ENCODE data around the gene MGMT. TPM values are rescaled to one million over a fixed set of nuclear protein-coding genes. Genes with fewer than 3 reads are reported as not detected.

The MGMT gene
- polyA plus RNA-seq, 3 donors = 9.5 to 23.5 (median 17.5) TPM

- H3K27ac Mint-ChIP-seq = no peak overlapping the region
Observed at GRCh38 chr10:129699722-129700340, 232.8 kb downstream of the MGMT start.

GRCh38 chr10:129702605-129703004 lies 235.6 kb downstream of the MGMT start:
- no peak overlapping the region for H3K27ac ChIP-seq (ENCODE audit: low read depth in 1 of 2, low read length in 2 of 2)
- intact Hi-C loops (cut with micrococcal nuclease) = no loop called here
- no peak for DNase-seq
- Mint-ChIP-seq H3K27ac (no peak overlapping the region), H3K9me3 (no peaks in the 10 kb centered on the region), H3K4me1 (peaks cover 7% of the 10 kb centered on the region), H3K27me3 (ENCODE audit: low read depth in 3 of 3) (peaks cover 0 to 1% (median 1%) of the 10 kb centered on the region in 3 donors), H3K36me3 (no peaks in the 10 kb centered on the region), H3K4me3 (no peak overlapping the region)
- 96% methylated on average over 8 of the region's 17 CpGs for whole genome bisulfite sequencing (ENCODE audit: insufficient coverage)
- H3K4me2 ChIP-seq (replicated peaks; ENCODE audit: extremely low read depth, low read length, poor library complexity, severe bottlenecking) = no peak overlapping the region
- no peaks in the 10 kb centered on the region for H3K4me1 ChIP-seq (ENCODE audit: control insufficient read depth in 1 of 2, insufficient read depth in 2 of 2, low read length in 2 of 2)
- H3K9ac ChIP-seq (ENCODE audit: insufficient read depth, low read length, poor library complexity, severe bottlenecking) = no peak overlapping the region
- no peaks in the 10 kb centered on the region for H3K27me3 ChIP-seq (ENCODE audit: control insufficient read depth in 2 of 2, insufficient read depth in 2 of 2, low read length in 2 of 2)
- no peak overlapping the region for H3K4me3 ChIP-seq (replicated peaks in 1 of 3; ENCODE audit: low read depth in 2 of 3, low read length in 3 of 3)
- no peak for TF ChIP-seq CTCF (IDR thresholded peaks at IDR 0.05)
- H3K9me3 ChIP-seq (replicated peaks in 1 of 2; ENCODE audit: control insufficient read depth in 1 of 2, insufficient read depth in 1 of 2, low read length in 2 of 2) = no peaks in the 10 kb centered on the region
- no peaks in the 10 kb centered on the region for H4K20me1 ChIP-seq (ENCODE audit: insufficient read depth, low read length)
- no peak overlapping the region for H2AFZ ChIP-seq (ENCODE audit: insufficient read depth, low read depth, low read length, poor library complexity, severe bottlenecking)
- H3K36me3 ChIP-seq (replicated peaks in 1 of 2; ENCODE audit: control insufficient read depth in 1 of 2, insufficient read depth in 2 of 2, low read length in 2 of 2) = peaks cover 0 to under 1% of the 10 kb centered on the region in 2 donors
- H3K79me2 ChIP-seq (ENCODE audit: insufficient read depth, low read length) = no peaks in the 10 kb centered on the region

More at GRCh38 chr10:129699722-129700340, 232.8 kb downstream of the MGMT start:
- no peak overlapping the region for H2AFZ ChIP-seq (ENCODE audit: insufficient read depth, low read depth, low read length, poor library complexity, severe bottlenecking)
- intact Hi-C loops (cut with micrococcal nuclease) = no loop called here
- H3K9me3 Mint-ChIP-seq = peaks cover 0 to 2% (median 0%) of the 10 kb centered on the region in 7 donors
- H3K4me3 Mint-ChIP-seq = no peak overlapping the region
- H3K36me3 ChIP-seq (replicated peaks in 1 of 2; ENCODE audit: control insufficient read depth in 1 of 2, insufficient read depth in 2 of 2, low read length in 2 of 2) = no peaks in the 10 kb centered on the region
- peaks cover 11% of the 10 kb centered on the region for H3K4me1 Mint-ChIP-seq
- H3K27me3 Mint-ChIP-seq (ENCODE audit: low read depth in 3 of 3) = peaks cover 0 to 1% (median 1%) of the 10 kb centered on the region in 3 donors
- TF ChIP-seq CTCF (IDR thresholded peaks at IDR 0.05) = no peak
- no peak for DNase-seq
- no peaks in the 10 kb centered on the region for H3K79me2 ChIP-seq (ENCODE audit: insufficient read depth, low read length)
- no peaks in the 10 kb centered on the region for H3K4me1 ChIP-seq (ENCODE audit: control insufficient read depth in 1 of 2, insufficient read depth in 2 of 2, low read length in 2 of 2)
- no peaks in the 10 kb centered on the region for H4K20me1 ChIP-seq (ENCODE audit: insufficient read depth, low read length)
- H3K27ac ChIP-seq (ENCODE audit: low read depth in 1 of 2, low read length in 2 of 2) = no peak overlapping the region
- H3K9me3 ChIP-seq (replicated peaks in 1 of 2; ENCODE audit: control insufficient read depth in 1 of 2, insufficient read depth in 1 of 2, low read length in 2 of 2) = no peaks in the 10 kb centered on the region
- H3K36me3 Mint-ChIP-seq = no peaks in the 10 kb centered on the region
- 89% methylated on average over 11 of the region's 15 CpGs for WGBS (ENCODE audit: insufficient coverage)
- no peak overlapping the region for H3K4me3 ChIP-seq (replicated peaks in 1 of 3; ENCODE audit: low read depth in 2 of 3, low read length in 3 of 3)
- no peak overlapping the region for H3K4me2 ChIP-seq (replicated peaks; ENCODE audit: extremely low read depth, low read length, poor library complexity, severe bottlenecking)
- H3K9ac ChIP-seq (ENCODE audit: insufficient read depth, low read length, poor library complexity, severe bottlenecking) = no peak overlapping the region
- H3K27me3 ChIP-seq (ENCODE audit: control insufficient read depth in 2 of 2, insufficient read depth in 2 of 2, low read length in 2 of 2) = no peaks in the 10 kb centered on the region

All from CD14-positive monocyte (primary cell).